Fibroblast of the conjunctiva (primary cell): Measurements from ENCODE around the gene CSNK2A1.
"Not testable (repeated sequence)": the region's sequence is repeated elsewhere in the genome, so short reads cannot be mapped to it uniquely, and the experiment has no call there.

Source experiments
- DNase-seq: peaks from one replicate; pipeline ENCODE4 v3.0.0-alpha.2; 2010; ENCODE audit warnings: low read depth

The CSNK2A1 gene

DNA sequence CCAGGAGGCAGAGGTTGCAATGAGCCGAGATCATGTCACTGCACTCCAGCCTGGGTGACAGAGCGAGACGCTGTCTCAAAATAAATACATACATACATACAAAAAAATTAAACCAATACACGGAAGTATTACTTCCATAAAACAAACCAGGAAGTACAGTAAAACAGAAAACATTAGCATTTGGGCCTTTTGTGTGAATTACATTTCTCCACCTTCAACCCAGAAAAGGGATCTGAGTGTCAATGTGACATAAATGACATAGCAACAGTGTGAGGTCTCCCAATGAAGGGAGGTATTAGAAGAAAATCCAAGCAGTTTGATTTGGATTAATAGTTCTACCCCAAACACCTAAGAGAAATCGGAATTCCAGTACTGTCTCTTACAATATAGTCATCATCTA, 10.1 kb downstream of the CSNK2A1 start:
- DNase-seq = no peak

DNA sequence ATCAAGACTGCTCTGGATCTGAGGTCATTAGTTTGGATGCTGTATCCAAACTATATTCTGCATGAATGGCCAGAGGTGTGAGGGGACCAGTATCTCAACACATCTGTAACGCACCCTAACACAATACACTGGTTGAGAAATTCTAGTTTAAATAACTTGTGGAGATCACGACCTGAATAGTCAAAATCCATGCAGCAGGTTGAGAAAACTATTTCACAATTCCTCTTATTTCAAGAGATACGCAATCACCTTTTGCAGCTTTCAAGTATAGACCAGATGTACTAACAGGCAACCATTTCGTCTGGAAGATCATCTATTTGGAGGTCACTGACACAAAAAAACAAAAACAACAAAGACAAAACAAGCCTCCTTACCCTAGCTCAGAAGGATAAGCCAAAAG, 11.1 kb downstream of the CSNK2A1 start:
- no peak for DNase-seq

DNA sequence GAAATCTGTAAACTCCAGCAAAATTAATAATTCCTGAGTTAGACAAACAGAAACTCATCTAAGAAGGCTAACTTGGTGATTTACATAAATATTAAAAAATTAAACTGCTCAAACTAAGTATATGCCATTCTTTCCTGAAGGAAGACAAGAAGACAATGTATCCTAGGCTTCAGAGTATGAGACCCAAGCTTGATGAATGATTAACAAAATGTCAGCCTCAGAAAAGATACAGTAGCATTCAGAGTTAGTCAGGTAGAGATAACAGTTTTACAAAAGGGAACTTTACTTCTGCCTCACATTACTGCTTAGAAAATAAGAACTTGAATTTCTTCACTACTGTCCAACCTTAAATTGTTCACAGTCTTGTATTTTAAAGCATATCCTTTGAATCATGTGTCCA, 12.0 kb downstream of the CSNK2A1 start:
- no peak for DNase-seq

GRCh38 chr20:530321-530720, 13.3 kb downstream of the CSNK2A1 start:
- DNase-seq = no peak

- peak; percentile 90 for DNase-seq
Measured at GRCh38 chr20:528923-529604, 14.5 kb downstream of the CSNK2A1 start.

DNA sequence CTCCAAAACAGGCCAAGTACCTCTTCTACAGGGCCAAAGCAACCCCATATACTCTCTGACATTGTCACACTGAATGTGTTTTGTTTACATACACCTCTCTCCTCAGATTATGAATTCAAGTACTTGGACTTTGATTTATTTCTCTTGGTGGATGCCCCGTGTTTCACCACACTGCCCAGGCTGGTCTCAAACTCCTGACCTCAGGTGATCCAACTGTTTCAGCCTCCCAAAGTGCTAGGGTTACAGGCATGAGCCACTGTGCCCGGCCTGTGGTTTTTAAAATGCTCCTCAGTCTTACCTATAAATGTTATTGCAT, 16.1 kb downstream of the CSNK2A1 start:
- no peak for DNase-seq

DNA sequence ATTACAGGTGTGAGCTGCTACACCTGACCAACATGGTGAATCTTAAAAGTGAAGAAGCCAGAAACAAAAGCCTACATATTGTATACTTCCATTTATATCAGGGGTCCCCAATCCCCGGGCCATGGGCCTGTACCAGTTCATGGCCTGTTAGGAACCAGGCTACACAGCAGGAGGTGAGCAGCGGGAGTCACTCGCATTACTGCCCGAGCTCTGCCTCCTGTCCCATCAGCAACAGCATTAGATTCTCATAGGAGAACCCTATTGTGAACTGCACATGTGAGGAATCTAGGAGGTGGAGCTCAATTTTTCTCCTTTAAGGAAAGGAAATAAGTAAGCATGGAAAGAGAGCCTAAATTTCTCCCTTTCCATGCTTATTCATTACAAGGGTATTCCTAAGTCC, 21.7 kb downstream of the CSNK2A1 start:
- DNase-seq = no peak

DNA sequence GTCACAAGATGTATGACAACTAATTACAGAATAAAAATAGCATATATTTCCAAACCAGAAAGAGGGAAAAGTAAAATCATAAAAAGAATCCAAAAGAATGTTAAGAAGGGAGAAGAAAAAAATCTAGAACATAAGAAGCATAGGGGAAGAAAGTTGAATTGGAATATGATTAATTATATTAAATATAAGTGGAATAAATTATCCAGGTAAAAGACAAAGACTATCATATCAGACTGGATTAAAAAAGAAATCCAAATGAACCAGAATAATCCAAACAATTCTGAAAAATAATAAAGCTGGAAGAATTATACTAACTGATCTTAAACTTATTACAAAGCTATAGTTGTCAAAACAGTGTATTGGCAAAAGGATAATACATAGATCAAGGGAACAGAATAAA, 23.6 kb downstream of the CSNK2A1 start:
- DNase-seq = no peak

DNA sequence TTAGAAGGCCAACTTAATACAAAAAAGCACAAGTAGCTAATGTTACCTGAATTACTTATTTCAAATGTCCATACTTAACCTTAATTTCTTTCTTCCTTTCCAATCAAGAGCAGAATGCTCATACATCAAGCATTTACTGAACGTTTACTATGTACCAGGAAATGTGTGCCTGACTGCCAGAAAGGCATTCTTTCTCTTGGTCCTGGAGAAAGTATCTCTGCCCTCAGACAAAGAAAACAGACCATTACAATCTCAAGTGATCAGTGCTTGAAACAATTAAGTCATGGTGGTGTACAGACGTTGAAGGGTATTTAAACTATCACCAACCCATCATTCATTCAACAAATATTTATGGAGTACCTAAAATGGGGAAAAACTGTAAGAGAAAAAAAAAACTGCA, 26.4 kb downstream of the CSNK2A1 start:
- DNase-seq = no peak

DNA sequence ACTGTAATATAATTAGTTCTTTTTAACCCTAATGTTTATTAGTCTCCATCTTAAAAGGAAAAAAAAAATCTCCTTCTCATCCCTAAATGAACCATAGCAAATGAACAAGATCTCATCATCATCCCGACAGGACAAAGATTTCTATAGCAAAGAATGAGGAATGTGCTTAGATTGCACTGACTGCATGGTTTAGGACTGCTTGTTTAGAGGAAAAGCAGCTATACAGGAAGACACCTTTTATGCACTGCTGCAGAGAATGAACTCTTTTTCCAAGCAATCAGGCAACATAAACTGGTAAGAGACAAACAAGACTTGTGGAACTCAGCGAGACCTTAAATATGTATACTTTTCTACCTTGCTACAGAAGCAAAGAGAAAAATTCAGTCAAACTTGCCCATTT, 26.8 kb downstream of the CSNK2A1 start:
- DNase-seq = no peak

GRCh38 chr20:515696-516095, 27.9 kb downstream of the CSNK2A1 start:
- no peak for DNase-seq

- no peak for DNase-seq
Measured at GRCh38 chr20:513429-513828, 30.2 kb downstream of the CSNK2A1 start.

GRCh38 chr20:510328-511057, 33.1 kb downstream of the CSNK2A1 start:
- not testable (repeated sequence) for DNase-seq

- DNase-seq = not testable (repeated sequence)
Measured at GRCh38 chr20:508364-508787, 35.2 kb downstream of the CSNK2A1 start.

GRCh38 chr20:507761-508332, 35.7 kb downstream of the CSNK2A1 start:
- no peak for DNase-seq

- no peak for DNase-seq
Measured at GRCh38 chr20:507006-507758, 36.4 kb downstream of the CSNK2A1 start.

DNA sequence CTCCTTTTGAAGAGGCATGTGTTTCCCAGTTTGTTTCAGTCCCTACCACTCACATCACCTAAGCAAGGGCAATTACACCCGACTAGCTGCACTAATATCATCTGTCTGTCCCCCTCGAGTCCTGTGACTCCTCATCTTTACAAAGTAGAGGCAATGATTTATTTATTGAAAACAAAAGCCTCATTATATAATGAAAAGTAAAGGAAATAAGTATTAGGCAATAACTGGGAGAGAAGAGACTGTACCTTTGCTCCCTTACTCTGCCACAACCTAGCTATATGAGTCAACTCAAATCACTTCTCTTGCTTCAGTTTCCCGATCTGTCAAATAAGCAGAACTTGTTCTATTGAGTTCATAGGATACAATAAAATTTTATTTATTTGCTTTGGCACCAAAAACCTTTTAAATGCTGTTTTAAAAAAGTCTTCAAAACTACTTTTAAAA, 38.9 kb downstream of the CSNK2A1 start:
- DNase-seq = no peak

- no peak for DNase-seq
Measured at GRCh38 chr20:503048-503737, 40.4 kb downstream of the CSNK2A1 start.

GRCh38 chr20:497979-498378, 45.6 kb downstream of the CSNK2A1 start:
- no peak for DNase-seq

GRCh38 chr20:496126-496696, 47.4 kb downstream of the CSNK2A1 start:
- no peak for DNase-seq

DNA sequence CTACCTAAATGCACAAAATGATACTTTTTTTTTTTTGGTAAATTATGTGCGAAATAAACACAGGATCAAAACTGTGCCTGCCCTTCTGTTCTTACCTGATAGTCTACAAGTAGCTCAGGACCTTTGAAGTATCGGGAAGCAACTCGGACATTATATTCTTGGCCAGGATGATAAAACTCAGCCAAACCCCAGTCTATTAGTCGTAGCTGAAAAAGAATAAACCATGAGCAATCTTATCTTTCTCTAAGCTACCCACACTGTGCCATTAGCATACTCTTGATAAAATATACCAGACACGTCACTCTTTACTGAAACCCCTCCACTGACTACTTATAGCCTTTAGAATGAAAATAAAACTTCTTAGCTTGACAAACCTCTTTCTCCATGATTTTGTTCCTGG, 51.4 kb downstream of the CSNK2A1 start:
- DNase-seq = no peak

- DNase-seq = no peak
Measured at GRCh38 chr20:487655-488054, 55.9 kb downstream of the CSNK2A1 start.
